ENCODE measurements around the gene HLA-DOB. TPM values are rescaled to one million over a fixed set of nuclear protein-coding genes. Genes with fewer than 3 reads are reported as not detected.
A peak's percentile ranks its signal among the peaks of the same experiment; 100 is the strongest.

HLA-DOB gene
- total and polyA plus RNA-seq, 10 of the 15 experiments (the other 5 are each of a cell fraction or from before 2014, with no cell fraction given) = 27.4 to 79.1 (median 37.0) TPM

DNA sequence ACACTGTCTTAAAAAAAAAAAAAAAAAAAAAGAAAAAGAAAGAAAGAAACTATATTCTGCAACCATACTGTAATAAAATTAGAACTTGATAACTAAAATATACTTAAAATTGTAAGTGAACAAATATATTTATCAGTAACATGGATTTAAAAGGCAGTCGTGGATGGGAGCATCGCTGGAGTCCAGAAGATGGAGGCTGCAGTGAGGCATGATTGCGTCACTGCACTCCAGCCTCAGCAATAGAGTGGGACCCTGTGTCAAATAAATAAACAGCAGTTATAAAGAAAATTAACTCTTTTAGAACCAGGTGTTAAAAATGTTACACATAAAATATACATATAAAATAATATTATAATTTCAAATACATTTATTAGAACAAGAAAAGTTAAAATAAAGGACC, 45.9 kb upstream of the HLA-DOB start (continued):
- TF ChIP-seq, protein P1, sequence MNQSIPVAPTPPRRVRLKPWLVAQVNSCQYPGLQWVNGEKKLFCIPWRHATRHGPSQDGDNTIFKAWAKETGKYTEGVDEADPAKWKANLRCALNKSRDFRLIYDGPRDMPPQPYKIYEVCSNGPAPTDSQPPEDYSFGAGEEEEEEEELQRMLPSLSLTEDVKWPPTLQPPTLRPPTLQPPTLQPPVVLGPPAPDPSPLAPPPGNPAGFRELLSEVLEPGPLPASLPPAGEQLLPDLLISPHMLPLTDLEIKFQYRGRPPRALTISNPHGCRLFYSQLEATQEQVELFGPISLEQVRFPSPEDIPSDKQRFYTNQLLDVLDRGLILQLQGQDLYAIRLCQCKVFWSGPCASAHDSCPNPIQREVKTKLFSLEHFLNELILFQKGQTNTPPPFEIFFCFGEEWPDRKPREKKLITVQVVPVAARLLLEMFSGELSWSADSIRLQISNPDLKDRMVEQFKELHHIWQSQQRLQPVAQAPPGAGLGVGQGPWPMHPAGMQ (IDR thresholded peaks at IDR 0.05; ENCODE audit: borderline replicate concordance) = no peak
- TF ChIP-seq NFYA (IDR thresholded peaks at IDR 0.05; ENCODE audit: borderline replicate concordance, low read depth, low read length) (no peak), RELA (IDR thresholded peaks at IDR 0.05; ENCODE audit: borderline replicate concordance, partially characterized antibody) (no peak), SMAD1 (IDR thresholded peaks at IDR 0.05; ENCODE audit: low read depth, partially characterized antibody) (no peak)
- TF ChIP-seq, protein P2, sequence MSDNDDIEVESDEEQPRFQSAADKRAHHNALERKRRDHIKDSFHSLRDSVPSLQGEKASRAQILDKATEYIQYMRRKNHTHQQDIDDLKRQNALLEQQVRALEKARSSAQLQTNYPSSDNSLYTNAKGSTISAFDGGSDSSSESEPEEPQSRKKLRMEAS (IDR thresholded peaks at IDR 0.05; ENCODE audit: low read depth, low read length) = no peak

DNA sequence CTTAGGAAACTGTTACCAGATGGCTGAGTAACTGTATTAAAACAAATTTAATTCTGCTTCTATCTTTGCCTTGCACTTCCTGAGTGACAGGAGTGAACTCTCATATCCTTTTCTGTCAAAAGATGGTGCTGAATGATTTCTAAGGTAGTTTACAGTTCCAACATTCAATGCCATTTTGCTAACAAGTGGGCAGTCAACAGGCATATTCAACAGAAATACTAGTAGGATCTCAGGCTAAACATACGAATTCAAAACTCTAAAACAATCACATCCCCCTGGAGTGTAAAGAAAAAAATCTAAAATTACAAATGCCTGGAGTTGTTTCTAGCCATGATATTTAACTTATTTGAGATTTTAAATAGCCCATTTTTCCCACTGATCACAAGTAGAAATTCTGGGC, 43.9 kb upstream of the HLA-DOB start:
- BruUV-seq (replicated peaks) = no TSS peak
- Histone ChIP-seq H3K79me2 (ENCODE audit: control insufficient read depth, insufficient read depth, low read length) (peaks cover 18% of the 10 kb centered on the region), H3K4me2 (ENCODE audit: control insufficient read depth, insufficient read depth) (no peak overlapping the region), H3K36me3 (ENCODE audit: control insufficient read depth in 2 of 2, insufficient read depth in 2 of 2, low read length in 1 of 2) (peaks cover 4 to 12% of the 10 kb centered on the region in 2 experiments), H3K27ac (ENCODE audit: control insufficient read depth, insufficient read depth) (peak overlapping the region; percentile 13; the same call in 1 of the 2 replicates), H2AFZ (ENCODE audit: control insufficient read depth, low read depth, low read length) (no peak overlapping the region), H3K9ac (ENCODE audit: control insufficient read depth, insufficient read depth, low read length) (no peak overlapping the region), H3K4me1 (ENCODE audit: control insufficient read depth, insufficient read depth, low read length) (peaks cover 28% of the 10 kb centered on the region), H3K27me3 (replicated peaks in 1 of 2; ENCODE audit: control insufficient read depth in 2 of 2, insufficient read depth in 2 of 2, low read length in 1 of 2) (no peaks in the 10 kb centered on the region), H4K20me1 (ENCODE audit: control insufficient read depth, insufficient read depth) (no peaks in the 10 kb centered on the region), H3K9me3 (replicated peaks; ENCODE audit: control insufficient read depth, insufficient read depth, low read length) (no peaks in the 10 kb centered on the region), H3K4me3 (no peak overlapping the region)
- intact Hi-C loops (cut with micrococcal nuclease; ENCODE audit: unreplicated experiment) = no loop called here
- CTCF ChIA-PET = interaction anchor here (1.0 to 8.0 kb wide), 5 partner anchors 7 to 124 kb away, joined by 3 to 299 read pairs (median 5); partner anchors contain the start of genes PSMB8 and TAP2
- TF ChIP-seq CBX5 (IDR thresholded peaks at IDR 0.05; ENCODE audit: low read depth) = no peak
- TF ChIP-seq, protein P3, sequence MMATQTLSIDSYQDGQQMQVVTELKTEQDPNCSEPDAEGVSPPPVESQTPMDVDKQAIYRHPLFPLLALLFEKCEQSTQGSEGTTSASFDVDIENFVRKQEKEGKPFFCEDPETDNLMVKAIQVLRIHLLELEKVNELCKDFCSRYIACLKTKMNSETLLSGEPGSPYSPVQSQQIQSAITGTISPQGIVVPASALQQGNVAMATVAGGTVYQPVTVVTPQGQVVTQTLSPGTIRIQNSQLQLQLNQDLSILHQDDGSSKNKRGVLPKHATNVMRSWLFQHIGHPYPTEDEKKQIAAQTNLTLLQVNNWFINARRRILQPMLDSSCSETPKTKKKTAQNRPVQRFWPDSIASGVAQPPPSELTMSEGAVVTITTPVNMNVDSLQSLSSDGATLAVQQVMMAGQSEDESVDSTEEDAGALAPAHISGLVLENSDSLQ (IDR thresholded peaks at IDR 0.05) = peak; percentile 85
- TF ChIP-seq, protein P4, sequence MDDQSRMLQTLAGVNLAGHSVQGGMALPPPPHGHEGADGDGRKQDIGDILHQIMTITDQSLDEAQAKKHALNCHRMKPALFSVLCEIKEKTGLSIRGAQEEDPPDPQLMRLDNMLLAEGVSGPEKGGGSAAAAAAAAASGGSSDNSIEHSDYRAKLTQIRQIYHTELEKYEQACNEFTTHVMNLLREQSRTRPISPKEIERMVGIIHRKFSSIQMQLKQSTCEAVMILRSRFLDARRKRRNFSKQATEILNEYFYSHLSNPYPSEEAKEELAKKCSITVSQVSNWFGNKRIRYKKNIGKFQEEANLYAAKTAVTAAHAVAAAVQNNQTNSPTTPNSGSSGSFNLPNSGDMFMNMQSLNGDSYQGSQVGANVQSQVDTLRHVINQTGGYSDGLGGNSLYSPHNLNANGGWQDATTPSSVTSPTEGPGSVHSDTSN (IDR thresholded peaks at IDR 0.05; ENCODE audit: insufficient replicate concordance, low read depth, low read length) = peak; percentile 30
- SMC1A ChIA-PET (ENCODE audit: uncharacterized antibody, unreplicated experiment) = interaction anchor here (1.1 kb wide), 1 partner anchor 21 kb away, joined by 4 read pairs; no protein-coding TSS in a partner anchor
- RAD21 ChIA-PET (ENCODE audit: unreplicated experiment) = interaction anchor here (1.0 kb wide), 1 partner anchor 22 kb away, joined by 4 read pairs; the partner anchor contains the start of gene TAP2
- in situ Hi-C loops (cut with MboI) = no loop called here
- DNase-seq (ENCODE audit: low read depth, low spot score) (no peak), FAIRE-seq (peak; percentile 47), ATAC-seq (no peak; the same call in 2 of the 3 replicates)
- POLR2A ChIA-PET = interaction anchor here (0.6 to 8.1 kb wide), 2 partner anchors 19 to 52 kb away, joined by 3 to 357 read pairs; partner anchors contain the start of genes PSMB8 and TAP2
- WGBS (ENCODE audit: insufficient coverage, insufficient replicate concordance, low lambda C conversion rate, missing lambda C conversion rate) = 42% methylated on average over 1 of the region's 1 CpG

Measured in GM12878 (cell line).